ENCODE results near the gene FAM222B. TPM values are rescaled to one million over a fixed set of nuclear protein-coding genes. Genes with fewer than 3 reads are reported as not detected.
"Not testable (repeated sequence)": the region's sequence is repeated elsewhere in the genome, so short reads cannot be mapped to it uniquely, and the experiment has no call there.

The FAM222B gene
- total and polyA plus RNA-seq, 9 of the 15 experiments (the other 6 are each of a cell fraction or from before 2014, with no cell fraction given): 4.0 to 34.6 (median 7.5) TPM

GRCh38 chr17:28849281-28849680, 6.7 kb upstream of the FAM222B start (continued):
- peak; percentile 25; the same call in 1 of the 2 replicates for TF ChIP-seq DEAF1 (CRISPR knock-in tag; IDR thresholded peaks at IDR 0.05)
- TF ChIP-seq RAD21 (CRISPR knock-in tag; conservative IDR thresholded peaks at IDR 0.05 in 1 of 2, IDR thresholded peaks at IDR 0.05 in 1 of 2): peak; percentile 40 to 77; a peak in 3 of 4 replicates
- TF ChIP-seq VEZF1 (CRISPR knock-in tag; IDR thresholded peaks at IDR 0.05): peak; percentile 91

DNA sequence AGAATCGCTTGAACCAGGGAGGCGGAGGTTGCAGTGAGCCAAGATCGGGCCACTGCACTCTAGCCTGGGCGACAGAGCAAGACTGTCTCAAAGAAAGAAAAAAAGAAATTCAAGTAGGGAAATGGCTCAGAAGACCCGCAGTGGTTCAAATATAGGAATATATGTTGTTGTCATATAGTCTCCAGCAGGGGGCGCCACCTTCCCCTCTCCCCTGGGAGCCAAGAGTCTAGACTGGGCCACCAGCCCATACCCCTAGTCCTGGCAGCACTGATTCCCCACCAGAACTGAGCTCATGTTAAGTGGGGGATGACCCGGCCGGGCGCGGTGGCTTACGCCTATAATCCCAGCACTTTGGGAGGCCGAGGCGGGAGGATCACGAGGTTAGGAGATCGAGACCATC, 6.1 kb upstream of the FAM222B start:
- H3K27ac ChIP-seq (ENCODE audit: extremely low read depth, low read depth, low read length); BruUV-seq (replicated peaks); H3K79me2 ChIP-seq (ENCODE audit: control insufficient read depth, insufficient read depth, low read length); H3K27me3 ChIP-seq (ENCODE audit: control insufficient read depth in 2 of 2, insufficient read depth in 2 of 2, low read length in 2 of 2); H2AFZ ChIP-seq (ENCODE audit: low read depth, low read length); H3K4me2 ChIP-seq (ENCODE audit: insufficient read depth, low read length); H3K9me3 ChIP-seq (replicated peaks; ENCODE audit: control insufficient read depth, insufficient read depth, low read depth, low read length); H3K9ac ChIP-seq (ENCODE audit: insufficient read depth in 1 of 2, low read depth in 2 of 2, low read length in 2 of 2); in situ Hi-C loops (cut with MboI); H3K9me1 ChIP-seq (ENCODE audit: control insufficient read depth, insufficient read depth, low read length); H3K4me3 ChIP-seq; H4K20me1 ChIP-seq (replicated peaks; ENCODE audit: control insufficient read depth, insufficient read depth, low read length); H3K36me3 ChIP-seq (ENCODE audit: control insufficient read depth, insufficient read depth, low read length): not testable (repeated sequence)
- DNase-seq (ENCODE audit: extremely low read depth in 1 of 4, low spot score in 3 of 4) (peak; percentile 60 to 75 (median 73)), FAIRE-seq (peak; percentile 42), ATAC-seq (peak; percentile 85)
- WGBS (ENCODE audit: insufficient coverage, low coverage, missing lambda C conversion rate): 86% methylated on average over 12 of the region's 15 CpGs
- CTCF ChIA-PET (ENCODE audit: low intra/inter-chr PET ratio): interaction anchor here (0.6 to 1.5 kb wide), 2 partner anchors 49 to 68 kb away, joined by 3 to 6 read pairs; partner anchors contain the start of gene FLOT2
- intact Hi-C loops (cut with micrococcal nuclease): loop anchor here (1.0 to 10.0 kb wide), 5 partner anchors 31 to 204 kb away; partner anchors contain the start of genes BLTP2, DHRS13 and PHF12
- POLR2A ChIA-PET: interaction anchor here (0.6 to 1.2 kb wide), 3 partner anchors 11 to 54 kb away, joined by 3 read pairs; no protein-coding TSS in a partner anchor
- H3K4me1 ChIP-seq (replicated peaks in 1 of 2; ENCODE audit: control insufficient read depth in 2 of 2, insufficient read depth in 2 of 2, low read length in 2 of 2): peaks cover 0 to 13% of the 10 kb centered on the region in 2 experiments; a peak in 3 of 5 replicates
- TF ChIP-seq CEBPB (tag; IDR thresholded peaks at IDR 0.05) (0 out of 2 replicates have a peak, but pooled peaks have one; percentile 25), ADNP (tag; IDR thresholded peaks at IDR 0.05) (peak; percentile 35; the same call in 1 of the 2 replicates), BCOR (IDR thresholded peaks at IDR 0.05) (peak; percentile 89), THRAP3 (IDR thresholded peaks at IDR 0.05; ENCODE audit: borderline replicate concordance) (0 out of 2 replicates have a peak, but pooled peaks have one; percentile 35), CC2D1A (IDR thresholded peaks at IDR 0.05) (peak; percentile 76), ZFX (CRISPR knock-in tag; IDR thresholded peaks at IDR 0.05) (0 out of 2 replicates have a peak, but pooled peaks have one; percentile 8)
- TF ChIP-seq, protein P1, sequence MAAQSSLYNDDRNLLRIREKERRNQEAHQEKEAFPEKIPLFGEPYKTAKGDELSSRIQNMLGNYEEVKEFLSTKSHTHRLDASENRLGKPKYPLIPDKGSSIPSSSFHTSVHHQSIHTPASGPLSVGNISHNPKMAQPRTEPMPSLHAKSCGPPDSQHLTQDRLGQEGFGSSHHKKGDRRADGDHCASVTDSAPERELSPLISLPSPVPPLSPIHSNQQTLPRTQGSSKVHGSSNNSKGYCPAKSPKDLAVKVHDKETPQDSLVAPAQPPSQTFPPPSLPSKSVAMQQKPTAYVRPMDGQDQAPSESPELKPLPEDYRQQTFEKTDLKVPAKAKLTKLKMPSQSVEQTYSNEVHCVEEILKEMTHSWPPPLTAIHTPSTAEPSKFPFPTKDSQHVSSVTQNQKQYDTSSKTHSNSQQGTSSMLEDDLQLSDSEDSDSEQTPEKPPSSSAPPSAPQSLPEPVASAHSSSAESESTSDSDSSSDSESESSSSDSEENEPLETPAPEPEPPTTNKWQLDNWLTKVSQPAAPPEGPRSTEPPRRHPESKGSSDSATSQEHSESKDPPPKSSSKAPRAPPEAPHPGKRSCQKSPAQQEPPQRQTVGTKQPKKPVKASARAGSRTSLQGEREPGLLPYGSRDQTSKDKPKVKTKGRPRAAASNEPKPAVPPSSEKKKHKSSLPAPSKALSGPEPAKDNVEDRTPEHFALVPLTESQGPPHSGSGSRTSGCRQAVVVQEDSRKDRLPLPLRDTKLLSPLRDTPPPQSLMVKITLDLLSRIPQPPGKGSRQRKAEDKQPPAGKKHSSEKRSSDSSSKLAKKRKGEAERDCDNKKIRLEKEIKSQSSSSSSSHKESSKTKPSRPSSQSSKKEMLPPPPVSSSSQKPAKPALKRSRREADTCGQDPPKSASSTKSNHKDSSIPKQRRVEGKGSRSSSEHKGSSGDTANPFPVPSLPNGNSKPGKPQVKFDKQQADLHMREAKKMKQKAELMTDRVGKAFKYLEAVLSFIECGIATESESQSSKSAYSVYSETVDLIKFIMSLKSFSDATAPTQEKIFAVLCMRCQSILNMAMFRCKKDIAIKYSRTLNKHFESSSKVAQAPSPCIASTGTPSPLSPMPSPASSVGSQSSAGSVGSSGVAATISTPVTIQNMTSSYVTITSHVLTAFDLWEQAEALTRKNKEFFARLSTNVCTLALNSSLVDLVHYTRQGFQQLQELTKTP (IDR thresholded peaks at IDR 0.05; ENCODE audit: low read depth in 1 of 2, partially characterized antibody in 2 of 2): peak in 1 of 2 experiments; percentile 18
- TF ChIP-seq, protein P2, sequence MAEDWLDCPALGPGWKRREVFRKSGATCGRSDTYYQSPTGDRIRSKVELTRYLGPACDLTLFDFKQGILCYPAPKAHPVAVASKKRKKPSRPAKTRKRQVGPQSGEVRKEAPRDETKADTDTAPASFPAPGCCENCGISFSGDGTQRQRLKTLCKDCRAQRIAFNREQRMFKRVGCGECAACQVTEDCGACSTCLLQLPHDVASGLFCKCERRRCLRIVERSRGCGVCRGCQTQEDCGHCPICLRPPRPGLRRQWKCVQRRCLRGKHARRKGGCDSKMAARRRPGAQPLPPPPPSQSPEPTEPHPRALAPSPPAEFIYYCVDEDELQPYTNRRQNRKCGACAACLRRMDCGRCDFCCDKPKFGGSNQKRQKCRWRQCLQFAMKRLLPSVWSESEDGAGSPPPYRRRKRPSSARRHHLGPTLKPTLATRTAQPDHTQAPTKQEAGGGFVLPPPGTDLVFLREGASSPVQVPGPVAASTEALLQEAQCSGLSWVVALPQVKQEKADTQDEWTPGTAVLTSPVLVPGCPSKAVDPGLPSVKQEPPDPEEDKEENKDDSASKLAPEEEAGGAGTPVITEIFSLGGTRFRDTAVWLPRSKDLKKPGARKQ (CRISPR knock-in tag; IDR thresholded peaks at IDR 0.05): 0 out of 2 replicates have a peak, but pooled peaks have one; percentile 42

Measured in K562 (cell line).